WTC11 (cell line): ENCODE results near the gene HMCN1. TPM values are rescaled to one million over a fixed set of nuclear protein-coding genes. Genes with fewer than 3 reads are reported as not detected.

Experiments used
- ATAC-seq: fragments of 200-7000 bp; cut with Tn5 transposase; 2 replicates; pipeline ENCODE4 v1.10.0; 2021; ENCODE audit warnings: mild to moderate bottlenecking, moderate library complexity
- CTCF ChIA-PET: fragments of 300-600 bp; sonication (Branson Sonifier 250); formaldehyde crosslinking; loops from one replicate; lab custom pipeline; 2021; ENCODE audit warnings: antibody characterized with exemption; lab: Charles Lee
- POLR2A ChIA-PET: fragments of 350-600 bp; sonication (Branson Sonifier 250); formaldehyde crosslinking; loops from one replicate; lab custom pipeline; 2021; ENCODE audit warnings: antibody characterized with exemption; lab: Charles Lee
- DNase-seq: peaks from one replicate; pipeline ENCODE4 v3.0.0; 2021; ENCODE audit warnings: low spot score
- H3K27ac Mint-ChIP-seq: 2 replicates; pipeline ENCODE4 v1.8.0; 2021; ENCODE audit warnings: mixed read lengths
- H3K27me3 Mint-ChIP-seq: 2 replicates; pipeline ENCODE4 v1.8.0; 2021; ENCODE audit warnings: low read depth, mild to moderate bottlenecking, moderate library complexity, mixed read lengths
- H3K36me3 Mint-ChIP-seq: 2 replicates; pipeline ENCODE4 v1.8.0; 2021; ENCODE audit warnings: mixed read lengths
- H3K4me1 Mint-ChIP-seq: 2 replicates; pipeline ENCODE4 v1.8.0; 2022; ENCODE audit warnings: mixed read lengths
- H3K4me3 Mint-ChIP-seq: 2 replicates; pipeline ENCODE4 v1.8.0; 2021; ENCODE audit warnings: mild to moderate bottlenecking, moderate library complexity, mixed read lengths
- H3K9me3 Mint-ChIP-seq: 2 replicates; pipeline ENCODE4 v1.8.0; 2021; ENCODE audit warnings: mixed read lengths
- E2F4 ChIP-seq: sonication (generic); formaldehyde crosslinking; IDR thresholded peaks from 2 replicates; pipeline ENCODE4 v1.8.1; 2022; ENCODE audit warnings: low read depth, mild to moderate bottlenecking, moderate library complexity, missing genetic modification reagents, borderline replicate concordance
- ERG ChIP-seq: fragments of 250-450 bp; sonication (Bioruptor Pico); IDR thresholded peaks from 2 replicates; pipeline ENCODE4 v1.8.0; 2021; ENCODE audit warnings: mild to moderate bottlenecking
- ETV6 ChIP-seq: sonication (generic); formaldehyde crosslinking; IDR thresholded peaks from 2 replicates; pipeline ENCODE4 v1.8.1; 2022; ENCODE audit warnings: mild to moderate bottlenecking, missing genetic modification reagents
- FOXJ3 ChIP-seq: sonication (generic); formaldehyde crosslinking; IDR thresholded peaks from 2 replicates; pipeline ENCODE4 v1.9.0; 2021; ENCODE audit warnings: missing genetic modification reagents, mild to moderate bottlenecking, borderline replicate concordance
- FOXK1 ChIP-seq: sonication (generic); formaldehyde crosslinking; IDR thresholded peaks from 2 replicates; pipeline ENCODE4 v1.8.0; 2022; ENCODE audit warnings: mild to moderate bottlenecking, moderate library complexity, missing genetic modification reagents
- FOXP1 ChIP-seq: sonication (generic); formaldehyde crosslinking; IDR thresholded peaks from 2 replicates; pipeline ENCODE4 v1.8.0; 2022; ENCODE audit warnings: missing genetic modification reagents, mild to moderate bottlenecking, moderate library complexity, borderline replicate concordance
- GRHL2 ChIP-seq: fragments of 250-450 bp; sonication (Bioruptor Pico); IDR thresholded peaks from 2 replicates; pipeline ENCODE4 v1.8.0; 2022; ENCODE audit warnings: mild to moderate bottlenecking, moderate library complexity; ENCODE audit not compliant: insufficient replicate concordance, severe bottlenecking
- JAZF1 ChIP-seq: fragments of 250-450 bp; sonication (Bioruptor Pico); IDR thresholded peaks from 2 replicates; pipeline ENCODE4 v1.9.0; 2021; ENCODE audit warnings: moderate library complexity, mild to moderate bottlenecking, inconsistent platforms
- KAT7 ChIP-seq: sonication (generic); formaldehyde crosslinking; IDR thresholded peaks from 2 replicates; pipeline ENCODE4 v1.8.1; 2023; ENCODE audit warnings: missing genetic modification reagents, mild to moderate bottlenecking, borderline replicate concordance
- MXD4 ChIP-seq: fragments of 250-450 bp; sonication (Bioruptor Pico); IDR thresholded peaks from 2 replicates; pipeline ENCODE4 v1.8.0; 2021; ENCODE audit warnings: mild to moderate bottlenecking, moderate library complexity, borderline replicate concordance
- MYBL2 ChIP-seq: sonication (generic); formaldehyde crosslinking; IDR thresholded peaks from 2 replicates; pipeline ENCODE4 v1.8.1; 2023; ENCODE audit warnings: mild to moderate bottlenecking, moderate library complexity, missing genetic modification reagents
- NR1H2 ChIP-seq: sonication (generic); formaldehyde crosslinking; IDR thresholded peaks from 2 replicates; pipeline ENCODE4 v1.9.0; 2021; ENCODE audit warnings: mild to moderate bottlenecking, moderate library complexity, missing genetic modification reagents
- SMAD3 ChIP-seq: sonication (generic); formaldehyde crosslinking; IDR thresholded peaks from 2 replicates; pipeline ENCODE4 v1.8.0; 2022; ENCODE audit warnings: missing genetic modification reagents, mild to moderate bottlenecking, borderline replicate concordance
- total RNA-seq: library from RNA; stranded (reverse); gene quantifications from 3 replicates; pipeline ENCODE4 v1.2.3, GENCODE V29; 2021
- TF ChIP-seq, protein P1 (sequence below): fragments of 250-450 bp; sonication (Bioruptor Pico); IDR thresholded peaks from 2 replicates; pipeline ENCODE4 v1.9.0; 2021; ENCODE audit warnings: mild to moderate bottlenecking
- TF ChIP-seq, protein P2 (sequence below): fragments of 250-450 bp; sonication (Bioruptor Pico); IDR thresholded peaks from 2 replicates; pipeline ENCODE4 v1.9.0; 2021; ENCODE audit warnings: moderate library complexity, mild to moderate bottlenecking, inconsistent platforms, borderline replicate concordance
- TF ChIP-seq, protein P3 (sequence below): fragments of 250-450 bp; sonication (Bioruptor Pico); IDR thresholded peaks from 2 replicates; pipeline ENCODE4 v1.9.0; 2021; ENCODE audit warnings: mild to moderate bottlenecking, borderline replicate concordance
- TF ChIP-seq, protein P4 (sequence below): sonication (generic); formaldehyde crosslinking; IDR thresholded peaks from 2 replicates; pipeline ENCODE4 v1.8.1; 2022; ENCODE audit warnings: mild to moderate bottlenecking, missing genetic modification reagents, moderate library complexity, borderline replicate concordance

The HMCN1 gene
- total RNA-seq, 1 experiment from 2014 or later: 5.6 TPM

- H3K27ac Mint-ChIP-seq: no peak overlapping the region
- DNase-seq: no peak
- H3K27me3 Mint-ChIP-seq: no peaks in the 10 kb centered on the region
- POLR2A ChIA-PET: no interaction called here
- no peak for ATAC-seq
- no peaks in the 10 kb centered on the region for H3K4me1 Mint-ChIP-seq
- no peaks in the 10 kb centered on the region for H3K36me3 Mint-ChIP-seq
- CTCF ChIA-PET: no interaction called here
- H3K4me3 Mint-ChIP-seq: no peak overlapping the region
- H3K9me3 Mint-ChIP-seq: peaks cover 21% of the 10 kb centered on the region
- TF ChIP-seq MYBL2 (CRISPR knock-in tag) (no peak), ETV6 (CRISPR knock-in tag) (no peak), FOXJ3 (CRISPR knock-in tag) (no peak), GRHL2 (no peak), NR1H2 (CRISPR knock-in tag) (no peak)
- TF ChIP-seq, protein P1, sequence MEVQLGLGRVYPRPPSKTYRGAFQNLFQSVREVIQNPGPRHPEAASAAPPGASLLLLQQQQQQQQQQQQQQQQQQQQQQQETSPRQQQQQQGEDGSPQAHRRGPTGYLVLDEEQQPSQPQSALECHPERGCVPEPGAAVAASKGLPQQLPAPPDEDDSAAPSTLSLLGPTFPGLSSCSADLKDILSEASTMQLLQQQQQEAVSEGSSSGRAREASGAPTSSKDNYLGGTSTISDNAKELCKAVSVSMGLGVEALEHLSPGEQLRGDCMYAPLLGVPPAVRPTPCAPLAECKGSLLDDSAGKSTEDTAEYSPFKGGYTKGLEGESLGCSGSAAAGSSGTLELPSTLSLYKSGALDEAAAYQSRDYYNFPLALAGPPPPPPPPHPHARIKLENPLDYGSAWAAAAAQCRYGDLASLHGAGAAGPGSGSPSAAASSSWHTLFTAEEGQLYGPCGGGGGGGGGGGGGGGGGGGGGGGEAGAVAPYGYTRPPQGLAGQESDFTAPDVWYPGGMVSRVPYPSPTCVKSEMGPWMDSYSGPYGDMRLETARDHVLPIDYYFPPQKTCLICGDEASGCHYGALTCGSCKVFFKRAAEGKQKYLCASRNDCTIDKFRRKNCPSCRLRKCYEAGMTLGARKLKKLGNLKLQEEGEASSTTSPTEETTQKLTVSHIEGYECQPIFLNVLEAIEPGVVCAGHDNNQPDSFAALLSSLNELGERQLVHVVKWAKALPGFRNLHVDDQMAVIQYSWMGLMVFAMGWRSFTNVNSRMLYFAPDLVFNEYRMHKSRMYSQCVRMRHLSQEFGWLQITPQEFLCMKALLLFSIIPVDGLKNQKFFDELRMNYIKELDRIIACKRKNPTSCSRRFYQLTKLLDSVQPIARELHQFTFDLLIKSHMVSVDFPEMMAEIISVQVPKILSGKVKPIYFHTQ (CRISPR knock-in tag): no peak
- TF ChIP-seq, protein P2, sequence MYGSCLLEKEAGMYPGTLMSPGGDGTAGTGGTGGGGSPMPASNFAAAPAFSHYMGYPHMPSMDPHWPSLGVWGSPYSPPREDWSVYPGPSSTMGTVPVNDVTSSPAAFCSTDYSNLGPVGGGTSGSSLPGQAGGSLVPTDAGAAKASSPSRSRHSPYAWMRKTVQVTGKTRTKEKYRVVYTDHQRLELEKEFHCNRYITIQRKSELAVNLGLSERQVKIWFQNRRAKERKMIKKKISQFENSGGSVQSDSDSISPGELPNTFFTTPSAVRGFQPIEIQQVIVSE (CRISPR knock-in tag): no peak
These were observed 457.3 kb downstream of the HMCN1 start for GRCh38 chr1:186191511-186191910.

- POLR2A ChIA-PET: no interaction called here
- no peaks in the 10 kb centered on the region for H3K4me1 Mint-ChIP-seq
These were observed 459.0 kb downstream of the HMCN1 start for GRCh38 chr1:186193224-186193623.

More at GRCh38 chr1:186193224-186193623, 459.0 kb downstream of the HMCN1 start:
- no peaks in the 10 kb centered on the region for H3K36me3 Mint-ChIP-seq
- CTCF ChIA-PET: interaction anchor here (1.5 kb wide), 1 partner anchor 473 kb away, joined by 5 read pairs; no protein-coding TSS in a partner anchor
- ATAC-seq: no peak
- no peaks in the 10 kb centered on the region for H3K27me3 Mint-ChIP-seq
- H3K9me3 Mint-ChIP-seq: peaks cover 21% of the 10 kb centered on the region
- no peak for DNase-seq
- H3K4me3 Mint-ChIP-seq: no peak overlapping the region
- TF ChIP-seq GRHL2: no peak
- no peak for TF ChIP-seq MXD4 (CRISPR knock-in tag)
- TF ChIP-seq, protein P3, sequence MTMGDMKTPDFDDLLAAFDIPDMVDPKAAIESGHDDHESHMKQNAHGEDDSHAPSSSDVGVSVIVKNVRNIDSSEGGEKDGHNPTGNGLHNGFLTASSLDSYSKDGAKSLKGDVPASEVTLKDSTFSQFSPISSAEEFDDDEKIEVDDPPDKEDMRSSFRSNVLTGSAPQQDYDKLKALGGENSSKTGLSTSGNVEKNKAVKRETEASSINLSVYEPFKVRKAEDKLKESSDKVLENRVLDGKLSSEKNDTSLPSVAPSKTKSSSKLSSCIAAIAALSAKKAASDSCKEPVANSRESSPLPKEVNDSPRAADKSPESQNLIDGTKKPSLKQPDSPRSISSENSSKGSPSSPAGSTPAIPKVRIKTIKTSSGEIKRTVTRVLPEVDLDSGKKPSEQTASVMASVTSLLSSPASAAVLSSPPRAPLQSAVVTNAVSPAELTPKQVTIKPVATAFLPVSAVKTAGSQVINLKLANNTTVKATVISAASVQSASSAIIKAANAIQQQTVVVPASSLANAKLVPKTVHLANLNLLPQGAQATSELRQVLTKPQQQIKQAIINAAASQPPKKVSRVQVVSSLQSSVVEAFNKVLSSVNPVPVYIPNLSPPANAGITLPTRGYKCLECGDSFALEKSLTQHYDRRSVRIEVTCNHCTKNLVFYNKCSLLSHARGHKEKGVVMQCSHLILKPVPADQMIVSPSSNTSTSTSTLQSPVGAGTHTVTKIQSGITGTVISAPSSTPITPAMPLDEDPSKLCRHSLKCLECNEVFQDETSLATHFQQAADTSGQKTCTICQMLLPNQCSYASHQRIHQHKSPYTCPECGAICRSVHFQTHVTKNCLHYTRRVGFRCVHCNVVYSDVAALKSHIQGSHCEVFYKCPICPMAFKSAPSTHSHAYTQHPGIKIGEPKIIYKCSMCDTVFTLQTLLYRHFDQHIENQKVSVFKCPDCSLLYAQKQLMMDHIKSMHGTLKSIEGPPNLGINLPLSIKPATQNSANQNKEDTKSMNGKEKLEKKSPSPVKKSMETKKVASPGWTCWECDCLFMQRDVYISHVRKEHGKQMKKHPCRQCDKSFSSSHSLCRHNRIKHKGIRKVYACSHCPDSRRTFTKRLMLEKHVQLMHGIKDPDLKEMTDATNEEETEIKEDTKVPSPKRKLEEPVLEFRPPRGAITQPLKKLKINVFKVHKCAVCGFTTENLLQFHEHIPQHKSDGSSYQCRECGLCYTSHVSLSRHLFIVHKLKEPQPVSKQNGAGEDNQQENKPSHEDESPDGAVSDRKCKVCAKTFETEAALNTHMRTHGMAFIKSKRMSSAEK: no peak
- no peak for TF ChIP-seq SMAD3 (CRISPR knock-in tag)
- no peak for TF ChIP-seq KAT7 (CRISPR knock-in tag)
- TF ChIP-seq, protein P4, sequence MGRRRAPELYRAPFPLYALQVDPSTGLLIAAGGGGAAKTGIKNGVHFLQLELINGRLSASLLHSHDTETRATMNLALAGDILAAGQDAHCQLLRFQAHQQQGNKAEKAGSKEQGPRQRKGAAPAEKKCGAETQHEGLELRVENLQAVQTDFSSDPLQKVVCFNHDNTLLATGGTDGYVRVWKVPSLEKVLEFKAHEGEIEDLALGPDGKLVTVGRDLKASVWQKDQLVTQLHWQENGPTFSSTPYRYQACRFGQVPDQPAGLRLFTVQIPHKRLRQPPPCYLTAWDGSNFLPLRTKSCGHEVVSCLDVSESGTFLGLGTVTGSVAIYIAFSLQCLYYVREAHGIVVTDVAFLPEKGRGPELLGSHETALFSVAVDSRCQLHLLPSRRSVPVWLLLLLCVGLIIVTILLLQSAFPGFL: no peak
- no peak for TF ChIP-seq ERG (CRISPR knock-in tag)
- no peak for TF ChIP-seq JAZF1 (CRISPR knock-in tag)
- no peak for TF ChIP-seq FOXP1
- TF ChIP-seq ETV6 (CRISPR knock-in tag): no peak
- TF ChIP-seq E2F4 (CRISPR knock-in tag): no peak
- no peak for TF ChIP-seq FOXK1 (CRISPR knock-in tag)
- TF ChIP-seq, protein P2 (CRISPR knock-in tag): no peak
- no peak overlapping the region for H3K27ac Mint-ChIP-seq
